K562 (cell line): Measurements from ENCODE around the gene ARL6IP6. TPM values are rescaled to one million over a fixed set of nuclear protein-coding genes. Genes with fewer than 3 reads are reported as not detected.

Source experiments
- ATAC-seq: fragments of 200-7000 bp; cut with Tn5 transposase; 3 replicates; pipeline ENCODE4 v1.9.1; 2020; ENCODE audit warnings: moderate library complexity
- BruUV-seq: library from RNA; stranded (reverse); fragments of 400-500 nt; replicated peaks from 2 replicates; lab custom pipeline; 2021; lab: Mats Ljungman, UMichigan
- CTCF ChIA-PET: fragments of 300-600 bp; formaldehyde crosslinking; extraction: SDS; loops from one replicate; lab custom pipeline; 2021; ENCODE audit warnings: low intra/inter-chr PET ratio; lab: Yijun Ruan, JAX
- POLR2A ChIA-PET: fragments of 300-600, 350-650 bp; sonication (Branson Sonifier 250); formaldehyde crosslinking; extraction: SDS; loops from one replicate; lab custom pipeline; 2021; ENCODE audit warnings: antibody characterized with exemption, inconsistent platforms; lab: Yijun Ruan, JAX
- DNase-seq, 4 experiments: peaks; one replicate each; pipeline versions ENCODE4 v3.0.0 to v3.0.0-alpha.2; 2011 to 2018; ENCODE audit warnings: low spot score in 3 of 4, mixed read lengths in 3 of 4; ENCODE audit errors: extremely low read depth in 1 of 4
- FAIRE-seq: peaks from 2 replicates; lab custom pipeline; 2011; peaks lifted over from hg19 to GRCh38; lab: Jason Lieb, UNC
- H2AFZ ChIP-seq: 2 replicates; pipeline ENCODE4 v1.6.0; 2011; ENCODE audit warnings: low read depth, low read length, control low read depth, inconsistent platforms
- H3K27ac ChIP-seq: fragments of 200-600 bp; 3 replicates; pipeline ENCODE4 v1.8.0; 2011; ENCODE audit warnings: low read depth, mild to moderate bottlenecking, control low read depth, inconsistent platforms, low read length, moderate library complexity, mixed read lengths; ENCODE audit errors: extremely low read depth
- H3K27me3 ChIP-seq, 2 experiments: fragments of 300-600 bp in 1 of 2; 2 replicates in 1 of 2; 3 replicates in 1 of 2; pipeline versions ENCODE4 v1.6.0 to v1.8.0; 2011; ENCODE audit warnings: inconsistent platforms in 2 of 2, low read length in 2 of 2, mild to moderate bottlenecking in 1 of 2, mixed read lengths in 1 of 2, moderate library complexity in 1 of 2; ENCODE audit not compliant: control insufficient read depth in 2 of 2, insufficient read depth in 2 of 2
- H3K36me3 ChIP-seq: fragments of 300-600 bp; 3 replicates; pipeline ENCODE4 v1.8.0; 2011; ENCODE audit warnings: mild to moderate bottlenecking, low read length, inconsistent platforms; ENCODE audit not compliant: control insufficient read depth, insufficient read depth
- H3K4me1 ChIP-seq, 2 experiments: fragments of 200-600 bp in 1 of 2; replicated peaks in 1 of 2; 2 replicates in 1 of 2; 3 replicates in 1 of 2; pipeline versions ENCODE4 v1.5.1 to v1.8.0; 2011; ENCODE audit warnings: inconsistent platforms in 2 of 2, low read length in 2 of 2, mild to moderate bottlenecking in 1 of 2, mixed read lengths in 1 of 2, moderate library complexity in 1 of 2; ENCODE audit not compliant: control insufficient read depth in 2 of 2, insufficient read depth in 2 of 2
- H3K4me2 ChIP-seq: 2 replicates; pipeline ENCODE4 v1.6.1; 2011; ENCODE audit warnings: low read length, control low read depth, inconsistent platforms, mixed read lengths; ENCODE audit not compliant: insufficient read depth
- H3K4me3 ChIP-seq: fragments of 200-600 bp; sonication (generic), shearing (Covaris generic); 2 replicates; pipeline ENCODE4 v1.5.1; 2016; ENCODE audit warnings: control low read depth, inconsistent platforms
- H3K79me2 ChIP-seq: fragments of 200-600 bp; 3 replicates; pipeline ENCODE4 v1.8.0; 2011; ENCODE audit warnings: low read length, inconsistent platforms; ENCODE audit not compliant: control insufficient read depth, insufficient read depth
- H3K9ac ChIP-seq, 2 experiments: 2 replicates each; pipeline versions ENCODE4 v1.6.0 to v1.6.1; 2011; ENCODE audit warnings: low read depth in 2 of 2, low read length in 2 of 2, control low read depth in 1 of 2, inconsistent platforms in 1 of 2, mild to moderate bottlenecking in 1 of 2, mixed read lengths in 1 of 2; ENCODE audit not compliant: insufficient read depth in 1 of 2
- H3K9me1 ChIP-seq: one replicate; pipeline ENCODE4 v1.6.0; 2011; ENCODE audit warnings: inconsistent platforms, mild to moderate bottlenecking, low read length, moderate library complexity; ENCODE audit not compliant: control insufficient read depth, insufficient read depth
- H3K9me3 ChIP-seq: replicated peaks from 2 replicates; pipeline ENCODE4 v1.5.1; 2011; ENCODE audit warnings: low read depth, low read length, inconsistent platforms; ENCODE audit not compliant: control insufficient read depth, insufficient read depth
- H4K20me1 ChIP-seq: replicated peaks from 2 replicates; pipeline ENCODE4 v1.6.1; 2011; ENCODE audit warnings: low read length, inconsistent platforms, mixed read lengths; ENCODE audit not compliant: control insufficient read depth, insufficient read depth
- CBX3 ChIP-seq, 2 experiments: IDR thresholded peaks; 1 replicate in 1 of 2; 2 replicates in 1 of 2; pipeline ENCODE4 v1.6.1; 2012; ENCODE audit warnings: inconsistent platforms in 2 of 2, low read length in 2 of 2, borderline replicate concordance in 1 of 2, control low read depth in 1 of 2
- CUX1 ChIP-seq: fragments of 200-800 bp; sonication (Bioruptor generic); IDR thresholded peaks from 2 replicates; pipeline ENCODE4 v1.6.1; 2016; ENCODE audit warnings: missing genetic modification characterization, missing compliant biosample characterization
- HDAC3 ChIP-seq: fragments of 450-650 bp; IDR thresholded peaks from 2 replicates; pipeline ENCODE4 v1.6.1; 2018; ENCODE audit warnings: borderline replicate concordance, mild to moderate bottlenecking, moderate library complexity; ENCODE audit not compliant: partially characterized antibody
- MXD1 ChIP-seq: fragments of 250-450 bp; sonication (Bioruptor Pico); IDR thresholded peaks from 2 replicates; pipeline ENCODE4 v1.8.0; 2021; ENCODE audit warnings: borderline replicate concordance, mild to moderate bottlenecking, moderate library complexity; ENCODE audit not compliant: poor library complexity, severe bottlenecking
- NCOA1 ChIP-seq: fragments of 450-650 bp; IDR thresholded peaks from 2 replicates; pipeline ENCODE4 v1.6.1; 2016; ENCODE audit warnings: low read depth
- NFATC3 ChIP-seq: fragments of 450-650 bp; IDR thresholded peaks from 2 replicates; pipeline ENCODE4 v1.6.1; 2017; ENCODE audit warnings: mild to moderate bottlenecking
- RBM22 ChIP-seq: fragments of 200-400 bp; formaldehyde crosslinking; IDR thresholded peaks from 2 replicates; pipeline ENCODE4 v1.6.1; 2018; ENCODE audit warnings: low read length, low read depth; ENCODE audit not compliant: poor library complexity, severe bottlenecking
- SIRT6 ChIP-seq: IDR thresholded peaks from one replicate; pipeline ENCODE4 v1.6.1; 2012; ENCODE audit warnings: low read depth, mild to moderate bottlenecking, control low read depth, inconsistent platforms, low read length, moderate library complexity
- TFAP4 ChIP-seq: sonication (generic); formaldehyde crosslinking; IDR thresholded peaks from 2 replicates; pipeline ENCODE4 v1.8.0; 2022; ENCODE audit warnings: missing genetic modification reagents, mild to moderate bottlenecking, moderate library complexity, borderline replicate concordance
- XRCC4 ChIP-seq: IDR thresholded peaks from one replicate; pipeline ENCODE4 v1.6.1; 2011; ENCODE audit not compliant: insufficient read depth, insufficient read length; ENCODE audit errors: extremely low read depth
- ZFP91 ChIP-seq: sonication (generic); formaldehyde crosslinking; IDR thresholded peaks from 2 replicates; pipeline ENCODE4 v1.8.0; 2022; ENCODE audit warnings: mild to moderate bottlenecking, missing genetic modification reagents
- WGBS: fragments of 100-300 bp; shearing (Covaris generic); methylation state at CpG from one replicate; pipeline ENCODE4 v1.1.6; 2016; ENCODE audit warnings: low coverage, mixed read lengths; ENCODE audit not compliant: insufficient coverage; ENCODE audit errors: missing lambda C conversion rate; 5-methylcytosine and 5-hydroxymethylcytosine counted together
- in situ Hi-C: fragments of 300-500 bp; cut with MboI; formaldehyde crosslinking; loops from 4 replicates; pipeline ENCODE4 v1.15.0; 2018; ENCODE audit warnings: inconsistent platforms, mixed read lengths
- intact Hi-C: fragments of 100-400 bp; cut with micrococcal nuclease; formaldehyde crosslinking; loops from 2 replicates; pipeline ENCODE4 v1.14.2; 2022
- polyA plus RNA-seq, 8 experiments: library from polyadenylated mRNA; depleted of rRNA in 4 of 8; stranded (reverse) in 5 of 8; unstranded in 3 of 8; fragments of >200 nt; fragmentation: Nextera tagmentation in 2 of 8; fragmentation: Illumina TruSeq in 1 of 8; extraction: Ambion mirVana in 2 of 8; extraction: Trizol in 1 of 8; gene quantifications; 2 replicates each; pipeline versions ENCODE4 v1.2.1 to v1.2.3, GENCODE V29; 2011 to 2014; ENCODE audit warnings: inconsistent platforms in 1 of 8, missing spikeins in 1 of 8
- total RNA-seq, 7 experiments: library from RNA; depleted of rRNA in 6 of 7; stranded (reverse); fragments of >200 nt in 6 of 7; fragmentation: Illumina TruSeq in 2 of 7; extraction: Trizol in 2 of 7; gene quantifications; 2 replicates each; pipeline versions ENCODE4 v1.2.1 to v1.2.3, GENCODE V29; 2011 to 2021; ENCODE audit warnings: low replicate concordance in 1 of 7

ARL6IP6 gene
- total and polyA plus RNA-seq, 9 of the 15 experiments (the other 6 are each of a cell fraction or from before 2014, with no cell fraction given): 19.2 to 98.5 (median 36.2) TPM

GRCh38 chr2:152710713-152711112 lies 7.7 kb upstream of the ARL6IP6 start:
- Histone ChIP-seq H3K36me3 (peaks cover 99% of the 10 kb centered on the region), H3K9me3 (no peaks in the 10 kb centered on the region), H3K9ac (no peak overlapping the region), H3K27me3 (no peaks in the 10 kb centered on the region), H3K4me3 (no peak overlapping the region), H3K9me1 (no peaks in the 10 kb centered on the region), H2AFZ (no peak overlapping the region), H3K27ac (no peak overlapping the region), H3K4me1 (no peaks in the 10 kb centered on the region; a peak in 1 of 5 replicates), H3K4me2 (no peak overlapping the region), H4K20me1 (no peaks in the 10 kb centered on the region), H3K79me2 (peaks cover 100% of the 10 kb centered on the region)
- ATAC-seq (no peak), DNase-seq (no peak), FAIRE-seq (no peak)
- POLR2A ChIA-PET: interaction anchor here (0.6 kb wide), 1 partner anchor 226 kb away, joined by 3 read pairs; no protein-coding TSS in a partner anchor
- WGBS: 88% methylated on average over 2 of the region's 2 CpGs
- in situ Hi-C loops (no loop called here), intact Hi-C loops (no loop called here)
- CTCF ChIA-PET: no interaction called here
- BruUV-seq: no TSS peak
- TF ChIP-seq CBX3 (IDR thresholded peaks at IDR 0.05; ENCODE audit: borderline replicate concordance in 1 of 2, low read length in 2 of 2) (no peak), ZFP91 (CRISPR knock-in tag) (no peak), NCOA1 (no peak), MXD1 (CRISPR knock-in tag) (no peak), HDAC3 (no peak), RBM22 (no peak), CUX1 (no peak), XRCC4 (no peak), NFATC3 (no peak), TFAP4 (CRISPR knock-in tag) (no peak), SIRT6 (no peak)
